DMS114 treated with DMSO at 0.1 percent for 48 hours (cell line): ENCODE data around the gene XNDC1N.
A peak's percentile ranks its signal among the peaks of the same experiment; 100 is the strongest.
"Not testable (repeated sequence)": the region's sequence is repeated elsewhere in the genome, so short reads cannot be mapped to it uniquely, and the experiment has no call there.

Experiments
- DNase-seq: peaks from one replicate; lab custom pipeline; 2025; ENCODE audit not compliant: unreplicated experiment; lab: John Stamatoyannopoulos, UW

XNDC1N gene

DNA sequence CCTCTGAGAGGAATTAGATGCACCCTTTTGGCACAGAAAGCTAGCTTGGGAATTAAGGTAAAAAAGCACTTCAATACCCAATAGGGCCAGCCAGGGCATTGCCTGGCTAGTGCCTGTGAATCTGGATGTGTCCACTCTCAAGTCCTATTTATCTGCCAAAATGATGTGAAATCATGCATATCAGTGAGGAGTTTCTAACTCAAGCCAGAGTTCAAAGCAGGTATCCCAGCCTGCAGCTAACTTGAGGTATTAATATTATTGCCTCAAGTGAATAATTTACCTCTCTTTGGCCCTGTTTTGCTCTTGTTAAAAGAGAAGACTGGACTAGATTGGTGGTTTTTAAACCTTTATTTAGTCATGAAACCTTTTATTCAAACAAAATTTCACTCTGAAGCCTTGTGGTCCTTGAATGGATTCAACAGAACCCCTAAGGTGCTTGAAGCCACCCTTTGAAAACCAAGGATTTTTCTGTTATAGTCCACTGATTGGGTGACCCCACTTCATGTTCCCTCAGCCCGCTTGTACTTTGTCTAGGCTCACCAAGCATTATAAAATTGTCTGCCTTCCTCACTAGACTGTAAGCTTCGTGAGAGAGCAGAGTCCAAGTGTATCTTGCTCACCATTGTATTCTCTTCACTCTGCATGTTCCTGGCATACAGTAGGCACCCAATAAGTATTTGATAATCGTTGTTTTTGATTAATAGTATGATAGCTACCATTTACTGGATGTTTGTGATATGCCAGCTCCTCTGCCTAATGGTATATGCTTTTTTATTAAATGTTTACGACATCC, 4.9 kb upstream of the XNDC1N start:
- DNase-seq = no peak

DNA sequence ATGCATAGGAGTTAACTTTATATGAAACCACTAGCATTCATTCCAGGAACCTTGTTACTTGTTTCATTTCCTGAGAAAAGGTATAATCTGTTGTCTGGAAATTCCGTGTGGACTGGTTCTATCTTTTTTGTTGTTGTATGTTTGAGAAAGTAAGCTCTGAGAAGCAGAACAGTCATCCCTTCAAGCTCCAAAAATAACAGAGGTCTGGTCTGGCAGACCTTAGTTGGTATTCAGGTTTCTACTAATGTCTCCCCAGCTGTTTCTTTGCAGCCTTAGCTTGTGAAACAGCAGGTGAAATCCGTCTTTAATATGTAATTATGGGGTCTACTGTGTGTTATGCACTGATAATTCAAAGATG, 2.8 kb upstream of the XNDC1N start:
- DNase-seq = no peak

DNA sequence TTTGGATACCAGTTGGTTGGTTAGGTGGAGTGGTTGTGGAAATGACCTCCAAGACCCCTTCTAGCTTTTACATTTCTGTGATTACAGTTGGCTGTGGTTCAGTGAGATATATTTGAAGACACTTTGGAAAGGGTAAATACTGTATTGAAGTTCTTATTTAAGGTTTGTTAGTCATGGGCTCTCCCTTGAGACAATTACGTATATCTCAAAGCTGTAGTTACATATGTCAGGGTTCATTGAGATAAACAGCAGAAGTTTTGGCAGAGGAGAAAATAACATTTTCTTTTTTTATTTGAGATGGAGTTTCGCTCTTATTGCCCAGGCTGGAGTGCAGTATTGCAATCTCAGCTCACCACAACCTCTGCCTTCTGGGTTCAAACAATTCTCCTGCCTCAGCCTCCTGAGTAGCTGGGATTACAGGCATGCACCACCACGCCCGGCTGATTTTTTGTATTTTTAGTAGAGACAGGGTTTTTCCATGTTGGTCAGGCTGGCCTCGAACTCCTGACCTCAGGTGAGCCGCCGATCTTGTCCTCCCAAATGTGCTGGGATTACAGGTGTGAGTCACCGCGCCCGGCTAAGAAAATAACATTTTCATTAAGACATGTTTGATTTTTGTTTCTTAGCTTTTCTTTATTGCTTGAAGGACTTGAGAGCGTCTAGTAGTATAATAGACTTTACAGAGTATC, 2.3 kb upstream of the XNDC1N start:
- no peak for DNase-seq

DNA sequence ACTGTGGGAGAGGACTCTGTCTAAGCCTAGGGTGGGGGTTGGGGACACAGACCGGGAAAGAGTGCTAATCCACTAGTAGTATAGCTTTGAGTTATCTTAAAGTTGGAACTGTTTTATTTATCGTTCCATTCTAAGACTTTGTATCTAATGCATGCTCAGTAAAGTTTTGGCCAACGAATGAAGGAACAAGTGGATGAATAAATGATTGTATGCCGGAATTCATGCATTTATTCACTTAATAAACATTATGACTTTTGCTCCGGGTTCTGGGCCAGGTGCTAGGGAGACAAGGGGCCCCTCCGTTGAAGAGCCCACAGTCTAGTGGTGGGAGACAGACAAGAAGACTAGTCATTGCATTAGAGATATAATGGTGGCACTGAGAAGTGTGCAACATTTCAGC, 1.1 kb upstream of the XNDC1N start:
- DNase-seq = no peak

DNA sequence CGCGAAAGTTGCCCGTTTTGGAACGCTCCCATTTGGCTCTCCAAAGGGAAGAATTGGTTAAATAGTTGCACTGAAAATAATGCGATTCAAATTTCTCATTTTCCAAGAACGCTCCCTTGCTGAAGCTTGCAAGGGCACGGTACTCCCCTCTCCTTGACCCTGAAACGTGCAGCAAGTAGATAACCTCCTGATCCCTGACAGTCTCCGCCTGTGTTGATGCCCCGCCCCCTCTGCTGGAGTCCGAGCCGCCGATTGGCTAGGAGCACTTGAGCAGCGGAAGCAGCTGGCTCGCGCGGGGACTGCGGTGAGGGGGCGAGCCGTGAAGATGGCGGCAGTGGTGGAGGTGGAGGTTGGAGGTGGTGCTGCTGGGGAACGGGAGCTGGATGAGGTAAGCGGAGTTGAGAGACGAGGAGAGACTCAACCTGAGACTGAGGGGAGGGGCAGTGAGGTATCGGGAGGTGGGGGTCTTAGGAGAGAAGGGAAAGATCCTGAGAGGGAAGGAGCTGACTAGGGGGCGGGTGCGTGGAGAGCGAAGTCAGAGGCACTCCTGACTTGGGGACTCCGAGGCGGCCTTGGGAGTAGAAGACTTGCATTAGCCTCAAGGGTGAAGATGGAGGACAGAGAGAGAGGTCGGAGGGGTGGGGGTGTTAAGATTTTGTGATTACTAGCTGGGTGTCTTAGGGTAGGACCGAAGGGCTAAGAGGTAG, 496 bp upstream of the XNDC1N start, which contains the start of gene RNF121:
TSS of gene RNF121 (plus strand) at position 310 of the 707 bp plus-strand sequence. CDS start at position 326, 16 bp downstream.
- peak; percentile 86 for DNase-seq

DNA sequence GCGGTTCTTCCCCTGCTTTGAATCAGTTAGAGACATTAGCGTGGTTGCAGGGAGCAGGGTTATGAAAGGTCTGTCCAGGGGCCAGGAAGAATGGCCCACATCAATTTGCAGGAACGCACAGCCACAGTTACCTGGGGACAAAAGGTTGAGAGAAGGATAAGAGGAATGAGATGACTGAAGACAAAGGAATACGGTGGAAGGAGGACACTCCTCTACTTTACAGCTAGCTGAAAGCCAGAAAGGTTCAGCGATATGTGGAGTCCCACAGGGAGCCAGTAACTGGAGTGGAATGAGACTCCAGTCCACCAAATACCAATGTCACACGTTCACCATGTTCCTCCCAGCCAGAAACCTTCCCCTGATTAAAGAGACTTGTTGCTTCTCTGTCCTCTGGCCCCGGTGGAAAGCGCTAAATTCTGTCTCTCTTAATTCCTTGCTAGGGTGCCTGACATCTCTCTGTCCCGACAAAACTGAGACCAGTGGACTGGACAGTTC, 10.7 kb downstream of the XNDC1N start:
- DNase-seq = no peak

DNA sequence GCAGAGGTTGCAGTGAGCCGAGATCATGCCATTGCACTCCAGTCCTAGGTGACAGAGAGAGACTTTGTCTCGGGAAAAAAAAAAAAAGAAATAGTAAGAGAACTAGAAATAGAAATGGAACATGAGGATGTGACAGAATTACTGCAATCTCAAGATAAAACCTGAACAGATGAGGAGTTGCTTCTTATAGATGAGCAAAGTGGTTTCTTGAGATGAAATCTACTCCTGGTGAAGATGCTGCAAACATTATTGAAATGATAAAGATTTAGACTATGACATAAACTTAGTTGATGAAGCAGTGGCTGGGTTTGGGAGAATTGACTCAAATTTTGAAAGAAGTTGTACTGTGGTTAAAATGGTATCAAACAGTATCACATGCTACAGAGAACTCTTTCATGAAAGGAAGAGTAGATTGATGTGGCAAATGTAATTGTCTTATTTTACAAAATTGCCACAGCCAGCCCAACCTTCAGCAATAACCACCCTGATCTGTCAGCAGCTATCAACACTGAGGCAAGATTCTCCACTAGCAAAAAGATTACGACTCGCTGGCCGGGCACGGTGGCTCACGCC, 13.7 kb downstream of the XNDC1N start:
- no peak for DNase-seq

DNA sequence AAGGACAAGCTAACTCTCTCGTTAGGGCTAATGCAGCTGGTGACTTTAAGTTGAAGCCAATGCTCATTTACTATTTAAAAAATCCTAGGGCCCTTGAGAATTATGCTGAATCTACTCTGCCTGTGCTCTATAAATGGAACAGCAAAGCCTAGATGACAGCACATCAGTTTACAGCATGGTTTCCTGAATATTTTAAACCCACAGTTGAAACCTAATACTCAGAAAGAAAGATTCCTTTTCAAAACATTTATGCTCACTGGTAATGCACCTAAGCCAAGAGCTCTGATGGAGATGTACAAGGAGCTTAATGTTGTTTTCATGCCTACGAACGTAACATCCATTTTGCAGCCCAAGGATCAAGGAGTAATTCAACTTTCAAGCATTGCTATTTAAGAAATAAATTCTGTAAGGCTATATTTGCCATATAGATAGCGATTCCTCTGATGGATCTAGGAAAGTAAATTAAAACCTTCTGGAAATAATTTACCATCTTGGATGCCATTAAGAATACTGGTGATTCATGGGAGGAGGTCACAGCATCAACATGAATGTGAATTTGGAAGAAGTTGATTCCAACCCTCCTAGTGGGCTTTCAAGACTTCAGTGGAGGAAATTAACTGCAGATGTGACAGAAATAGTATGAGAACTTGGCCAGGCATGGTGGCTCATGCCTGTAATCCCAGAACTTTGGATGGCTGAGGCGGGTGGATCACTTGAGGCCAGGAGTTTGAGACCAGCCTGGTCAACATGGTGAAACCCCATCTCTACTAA, 14.5 kb downstream of the XNDC1N start:
- no peak for DNase-seq

DNA sequence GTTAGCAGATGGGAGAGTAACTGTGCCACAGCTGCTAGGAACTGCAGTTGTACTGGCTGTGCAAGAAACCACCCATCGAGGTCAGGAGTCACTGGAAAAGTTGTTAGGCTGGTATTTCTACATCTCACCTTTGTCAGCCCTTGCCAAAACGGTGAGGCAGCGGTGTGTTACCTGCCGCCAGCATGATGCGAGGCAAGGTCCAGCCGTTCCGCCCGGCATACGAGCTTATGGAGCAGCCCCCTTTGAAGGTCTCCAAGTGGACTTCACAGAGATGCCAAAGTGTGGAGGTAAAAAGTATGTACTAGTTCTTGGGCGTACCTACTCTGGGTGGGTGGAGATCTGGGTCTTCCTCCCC, 16.4 kb downstream of the XNDC1N start:
- not testable (repeated sequence) for DNase-seq

DNA sequence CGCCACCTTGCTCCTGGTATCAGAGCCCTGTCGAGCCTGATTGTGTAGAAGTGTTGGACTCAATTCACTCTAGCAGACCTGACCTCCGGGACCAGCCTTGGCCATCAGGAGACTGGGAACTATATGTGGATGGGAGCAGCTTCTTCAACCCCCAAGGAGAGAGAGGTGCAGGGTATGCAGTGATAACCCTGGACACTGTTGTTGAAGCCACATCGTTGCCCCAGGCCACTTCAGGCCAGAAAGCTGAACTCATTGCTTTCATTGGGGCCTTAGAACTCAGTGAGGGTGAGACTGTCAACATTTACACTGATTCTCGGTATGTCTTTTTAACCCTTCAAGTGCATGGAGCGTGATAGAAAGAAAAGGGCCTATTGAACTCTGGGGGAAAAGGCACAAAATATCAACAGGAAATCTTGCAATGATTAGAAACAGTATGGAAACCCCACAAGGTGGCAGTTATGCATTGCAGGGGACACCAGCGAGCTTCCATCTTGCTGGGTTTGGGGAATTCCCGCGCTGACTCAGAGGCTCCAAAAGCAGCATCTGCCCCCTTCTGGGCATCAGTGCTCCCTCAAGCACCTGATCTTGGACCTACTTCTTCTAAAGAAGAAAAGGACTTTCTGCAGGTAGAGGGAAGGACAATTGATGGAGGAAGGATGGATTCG, 16.9 kb downstream of the XNDC1N start:
- DNase-seq = not testable (repeated sequence)

DNA sequence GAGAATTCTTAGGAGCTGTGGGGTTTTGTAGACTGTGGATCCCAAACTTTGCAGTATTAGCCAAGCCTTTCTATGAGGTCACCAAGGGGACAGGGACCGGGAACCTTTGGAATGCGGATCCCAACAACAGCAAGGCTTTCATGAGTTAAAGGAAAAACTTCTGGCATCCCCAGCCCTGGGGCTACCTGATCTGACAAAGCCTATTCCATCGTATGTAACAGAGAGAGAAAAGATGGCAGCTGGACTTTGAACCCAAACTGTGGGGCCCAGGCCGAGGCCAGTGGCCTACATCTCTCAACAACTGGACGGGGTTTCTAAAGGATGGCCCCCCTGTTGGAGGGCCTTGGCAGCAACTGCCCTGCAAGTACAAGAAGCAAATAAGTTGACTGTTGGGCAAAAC, 17.6 kb downstream of the XNDC1N start:
- DNase-seq = not testable (repeated sequence)

DNA sequence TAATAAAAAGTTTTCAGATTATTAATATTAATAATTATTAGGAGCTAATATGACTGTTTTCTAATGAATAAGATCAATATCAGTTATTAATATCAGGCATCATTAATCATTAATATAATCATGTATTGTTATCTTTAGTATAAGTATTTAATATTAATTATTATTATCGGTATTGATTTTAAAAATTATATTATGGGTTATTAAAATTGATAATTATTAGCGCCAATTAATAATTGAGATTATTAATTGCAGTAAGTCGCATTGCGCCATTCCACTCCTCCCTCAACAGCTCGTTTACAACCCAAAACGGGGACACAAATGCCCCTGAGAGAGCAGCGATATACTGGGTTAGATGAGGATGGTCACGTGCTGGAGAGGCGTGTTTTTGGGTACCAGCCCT, 20.2 kb downstream of the XNDC1N start:
- no peak for DNase-seq

DNA sequence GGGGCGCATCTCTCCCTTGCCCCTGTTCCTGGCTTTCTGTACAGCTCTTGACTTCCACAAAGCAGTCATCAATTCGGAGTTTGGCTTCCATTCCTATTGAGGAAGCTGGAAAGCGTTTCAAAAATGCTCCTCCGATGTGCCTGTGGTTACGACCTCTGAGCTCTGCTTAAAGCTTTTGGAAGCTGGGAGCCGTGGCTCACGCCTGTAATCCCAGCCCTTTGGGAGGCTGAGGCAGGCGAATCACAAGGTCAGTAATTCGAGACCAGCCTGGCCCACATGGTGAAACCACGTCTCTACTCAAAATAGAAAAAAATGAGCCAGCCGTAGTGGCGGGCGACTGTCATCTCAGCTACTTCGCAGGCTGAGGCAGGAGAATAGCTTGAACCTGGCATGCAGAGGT, 27.3 kb downstream of the XNDC1N start:
- DNase-seq = not testable (repeated sequence)

DNA sequence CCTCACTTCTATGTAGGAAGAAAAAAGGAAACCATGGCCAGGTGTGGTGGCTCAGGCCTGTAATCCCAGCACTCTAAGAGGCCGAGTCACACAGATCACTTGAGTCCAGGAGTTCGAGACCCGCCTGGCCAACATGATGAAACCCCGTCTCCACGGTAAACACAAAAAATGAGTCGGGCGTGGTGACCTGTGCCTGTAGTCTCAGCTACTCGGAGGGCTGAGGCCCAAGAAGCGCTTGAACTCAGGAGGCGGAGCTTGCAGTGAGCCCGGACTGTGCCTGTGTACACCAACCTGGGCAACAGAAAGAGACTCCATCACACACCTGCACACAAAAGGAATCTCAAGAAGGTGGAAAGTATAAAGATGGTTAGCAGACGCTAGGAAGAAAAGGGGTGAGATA, 32.4 kb downstream of the XNDC1N start:
- no peak for DNase-seq

DNA sequence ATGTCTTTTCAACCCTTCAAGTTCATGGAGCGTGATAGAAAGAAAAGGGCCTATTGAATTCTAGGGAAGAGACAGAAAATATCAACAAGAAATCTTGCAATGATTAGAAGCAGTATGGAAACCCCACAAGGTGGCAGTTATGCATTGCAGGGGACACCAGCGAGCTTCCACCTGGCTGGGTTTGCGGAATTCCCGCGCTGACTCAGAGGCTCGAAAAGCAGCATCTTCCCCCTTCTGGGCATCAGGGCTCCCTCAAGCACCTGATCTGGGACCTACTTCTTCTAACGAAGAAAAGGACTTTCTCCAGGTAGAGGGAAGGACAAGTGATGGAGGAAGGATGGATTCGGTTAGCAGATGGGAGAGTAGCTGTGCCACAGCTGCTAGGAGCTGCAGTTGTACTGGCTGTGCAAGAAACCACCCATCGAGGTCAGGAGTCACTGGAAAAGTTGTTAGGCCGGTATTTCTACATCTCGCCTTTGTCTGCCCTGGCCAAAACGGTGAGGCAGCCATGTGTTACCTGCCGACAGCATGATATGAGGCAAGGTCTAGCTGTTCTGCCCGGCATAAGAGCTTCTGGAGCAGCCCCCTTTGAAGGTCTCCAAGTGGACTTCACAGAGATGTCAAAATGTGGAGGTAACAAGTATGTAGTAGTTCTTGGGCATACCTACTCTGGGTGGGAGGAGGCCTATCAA, 39.1 kb downstream of the XNDC1N start:
- DNase-seq = not testable (repeated sequence)

DNA sequence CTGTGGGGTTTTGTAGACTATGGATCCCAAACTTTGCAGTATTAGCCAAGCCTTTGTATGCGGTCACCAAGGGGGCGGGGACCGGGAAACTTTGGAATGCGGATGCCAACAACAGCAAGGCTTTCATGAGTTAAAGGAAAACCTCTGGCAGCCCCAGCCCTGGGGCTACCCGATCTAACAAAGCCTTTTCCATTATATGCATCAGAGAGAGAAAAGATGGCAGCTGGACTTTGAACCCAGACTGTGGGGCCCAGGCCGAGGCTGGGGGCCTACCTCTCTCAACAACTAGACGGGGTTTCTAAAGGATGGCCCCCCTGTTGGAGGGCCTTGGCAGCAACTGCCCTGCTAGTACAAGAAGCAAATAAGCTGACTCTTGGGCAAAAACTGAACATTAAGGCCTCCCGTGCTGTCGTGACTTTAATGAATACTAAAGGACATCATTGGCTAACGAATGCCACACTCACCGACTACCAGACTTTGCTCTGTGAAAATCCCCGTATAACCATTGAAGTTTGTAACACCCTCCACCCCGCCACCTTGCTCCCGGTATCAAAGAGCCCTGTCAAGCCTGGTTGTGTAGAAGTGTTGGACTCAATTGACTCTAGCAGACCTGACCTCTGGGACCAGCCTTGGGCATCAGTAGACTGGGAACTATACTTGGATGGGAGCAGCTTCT, 39.9 kb downstream of the XNDC1N start:
- not testable (repeated sequence) for DNase-seq

DNA sequence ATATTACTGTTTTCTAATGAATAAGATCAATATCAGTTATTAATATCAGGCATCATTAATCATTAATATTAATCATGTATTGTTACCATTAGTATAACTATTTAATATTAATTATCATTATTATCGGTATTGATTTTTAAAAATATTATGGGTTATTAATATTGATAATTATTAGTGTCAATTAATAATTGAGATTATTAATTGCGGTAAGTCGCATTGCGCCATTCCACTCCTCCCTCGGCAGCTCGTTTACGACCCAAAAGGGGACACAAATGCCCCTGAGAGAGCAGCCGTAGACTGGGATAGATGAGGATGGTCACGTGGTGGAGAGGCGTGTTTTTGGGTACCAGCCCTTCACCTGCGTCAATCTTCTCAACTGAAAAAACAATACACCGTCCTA, 42.6 kb downstream of the XNDC1N start:
- DNase-seq = not testable (repeated sequence)
